GM18502 (cell line): Measurements from ENCODE around the gene CDH23.

Experiments
- ATAC-seq: cut with Tn5 transposase; IDR thresholded peaks from one replicate; pipeline ENCODE4 v1.9.1; 2021; ENCODE audit warnings: mild to moderate bottlenecking; ENCODE audit not compliant: unreplicated experiment, poor library complexity

CDH23 gene

DNA sequence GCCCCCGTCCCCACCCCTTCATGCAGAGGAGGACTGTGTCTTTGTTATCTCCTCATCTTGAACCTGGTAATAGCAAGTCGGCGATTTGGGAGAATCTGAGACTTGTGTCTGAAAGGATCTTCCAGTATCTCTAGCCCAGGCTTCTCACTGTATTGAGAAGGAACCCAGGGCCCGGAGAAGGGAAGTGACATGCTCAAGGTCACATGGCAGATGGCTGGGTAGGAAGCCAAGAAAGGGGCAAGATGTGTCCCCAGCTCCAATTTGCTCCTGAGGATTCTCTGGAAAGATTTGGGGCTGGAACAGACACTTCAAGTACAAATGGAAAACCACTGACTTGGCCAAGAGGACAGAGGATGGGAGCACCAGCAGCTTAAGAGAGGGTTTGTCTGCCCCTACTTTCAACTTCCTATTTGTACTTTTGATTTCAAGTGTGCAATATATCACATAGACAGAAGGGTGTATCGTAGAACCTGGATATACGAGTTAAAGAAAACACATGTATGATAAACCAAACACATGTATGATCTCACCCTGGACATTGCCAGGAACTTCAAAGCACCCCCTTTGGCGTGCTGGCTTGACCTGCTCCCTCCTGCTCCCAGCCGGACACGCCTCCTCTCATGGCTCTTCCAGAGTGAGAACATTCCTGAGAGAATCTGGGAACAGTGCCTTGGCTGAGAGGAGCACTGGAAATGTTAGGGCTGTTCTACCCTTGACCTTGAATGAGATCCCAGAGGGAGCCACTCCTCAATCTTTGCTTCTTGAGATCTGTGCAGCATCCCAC lies 79.7 kb downstream of the CDH23 start:
- no peak for ATAC-seq

DNA sequence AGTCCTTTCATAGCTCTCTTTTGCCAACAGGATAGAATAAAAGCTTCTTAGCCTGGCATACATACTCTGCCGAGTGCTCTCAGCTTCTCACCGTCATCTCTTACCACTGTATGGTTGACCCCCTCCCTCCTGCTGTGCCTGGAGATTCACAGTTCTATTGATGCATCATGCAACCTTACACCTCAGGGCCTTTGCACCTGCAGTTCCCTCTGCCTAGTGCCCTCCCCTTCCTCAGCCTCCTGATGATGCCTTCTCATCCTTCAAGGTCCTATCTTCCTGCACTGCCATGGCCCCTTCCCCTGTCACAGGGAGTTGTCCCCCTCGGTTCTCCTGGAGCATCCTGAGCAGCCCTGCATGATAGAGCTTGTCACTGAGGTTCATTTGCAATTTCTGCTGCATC lies 81.5 kb downstream of the CDH23 start:
- ATAC-seq: no peak

DNA sequence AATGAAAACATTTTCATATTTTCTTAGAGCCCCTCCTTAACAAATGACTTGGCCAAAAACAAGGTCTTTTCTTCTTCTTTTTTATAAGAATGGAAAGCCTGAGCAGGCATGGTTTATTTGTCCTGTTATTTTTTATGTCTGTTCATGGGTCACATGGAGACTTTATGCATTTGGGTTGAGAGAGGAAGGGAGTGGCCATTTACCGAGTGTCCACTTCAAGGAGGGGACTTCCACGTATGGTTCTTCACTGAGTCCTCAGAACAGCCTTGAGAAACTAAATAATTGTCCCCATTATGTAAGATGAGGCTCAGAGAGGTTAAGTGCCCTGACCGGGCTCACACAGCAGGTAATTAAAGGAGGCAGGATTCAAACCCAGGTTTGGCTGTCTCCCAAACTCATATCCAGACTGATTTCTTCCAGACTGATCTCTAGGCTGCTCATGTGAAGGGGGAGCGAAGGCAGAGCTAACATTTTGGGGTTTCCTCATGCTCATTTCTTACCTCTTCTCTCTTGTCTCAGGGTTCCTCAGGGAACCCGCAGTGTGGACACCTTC lies 82.2 kb downstream of the CDH23 start:
- ATAC-seq: no peak

DNA sequence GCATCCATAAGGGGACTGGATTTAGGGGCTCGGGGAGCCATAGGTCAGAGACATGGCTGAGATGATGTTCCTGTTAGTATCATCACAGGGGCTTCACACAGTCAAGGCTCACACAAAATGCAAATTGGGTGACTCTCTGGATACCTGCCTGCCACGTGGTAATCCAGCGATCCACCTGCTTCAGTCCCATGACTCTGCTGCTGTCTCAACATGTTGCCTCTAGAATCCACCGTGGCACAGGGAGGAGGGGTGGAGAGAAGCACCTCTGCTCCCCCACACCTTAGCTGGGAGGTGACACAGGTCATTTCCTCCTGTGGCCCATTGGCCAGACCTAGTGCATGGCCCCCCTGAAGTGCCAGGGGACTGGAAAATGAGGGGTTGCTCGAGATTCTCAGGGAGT lies 83.1 kb downstream of the CDH23 start:
- no peak for ATAC-seq

DNA sequence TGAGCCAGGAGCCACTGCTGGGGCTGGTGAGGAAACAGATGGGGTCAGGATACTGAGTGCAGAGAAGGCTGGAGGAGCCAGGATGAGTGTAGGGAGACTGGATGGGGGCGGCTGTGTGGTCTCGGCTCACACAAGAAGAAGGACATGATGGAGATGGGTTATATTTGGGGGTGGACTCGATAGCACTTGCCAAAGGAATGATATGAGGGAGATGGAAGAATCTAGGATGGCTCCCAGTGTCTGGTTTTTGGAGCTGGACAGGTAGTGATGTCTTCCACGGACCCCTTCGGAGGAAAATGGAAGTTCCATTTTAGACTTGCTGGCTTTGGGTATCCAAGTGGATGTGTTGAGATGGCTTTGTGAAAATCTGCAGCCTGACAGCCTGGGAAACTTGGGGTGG lies 83.9 kb downstream of the CDH23 start:
- ATAC-seq: no peak

DNA sequence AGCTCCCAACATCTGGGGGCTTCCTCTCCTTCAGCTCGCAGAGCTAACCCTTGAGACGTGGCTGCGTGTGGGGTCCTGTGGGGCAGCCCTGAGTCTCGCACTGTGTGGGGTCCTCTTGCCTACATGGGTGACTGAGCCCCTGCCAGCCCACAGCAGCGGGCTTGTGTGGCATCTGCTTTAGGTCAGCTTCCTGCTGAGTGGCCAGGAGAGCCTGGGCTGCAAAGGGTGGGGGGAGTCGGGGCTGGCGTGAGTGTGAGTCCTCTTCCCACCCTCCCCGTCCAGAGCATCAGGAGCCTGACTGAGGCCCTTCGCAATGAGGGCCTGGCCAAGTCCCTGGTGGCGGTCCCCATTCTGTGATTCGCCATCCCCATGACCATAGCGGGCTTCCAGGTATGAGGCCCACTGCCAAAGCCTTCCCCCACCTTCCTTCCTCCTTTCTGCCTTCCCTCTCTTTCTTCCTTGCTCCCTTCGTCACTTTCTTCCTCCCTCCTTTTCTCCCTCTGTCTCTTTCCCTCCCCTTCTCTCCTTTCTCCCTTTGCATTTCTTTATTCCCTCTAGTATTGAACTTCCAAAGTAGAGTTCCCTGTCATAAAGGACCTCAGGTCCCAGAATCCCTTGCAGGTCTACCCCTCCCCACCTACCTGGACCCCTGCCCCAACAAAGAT lies 85.2 kb downstream of the CDH23 start:
- ATAC-seq: no peak

DNA sequence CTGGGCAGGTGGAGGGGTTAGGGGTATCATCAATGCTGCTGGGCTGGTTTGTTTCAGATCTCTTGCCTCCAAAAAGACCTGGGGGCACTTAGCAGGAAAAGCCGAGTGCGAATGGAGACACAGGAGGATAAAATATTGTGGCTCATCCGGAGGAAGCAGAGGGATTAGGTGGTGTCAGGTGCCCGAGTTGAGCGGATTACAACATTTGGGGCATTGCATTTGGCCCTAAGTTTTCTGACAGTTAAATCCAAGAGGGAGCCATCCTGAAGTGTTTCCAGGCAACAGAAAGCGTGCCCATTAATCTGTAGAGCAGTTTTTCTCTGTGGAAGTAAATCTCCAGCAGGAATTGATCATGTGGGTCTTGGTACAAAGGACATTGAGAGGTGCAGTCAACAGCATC lies 85.9 kb downstream of the CDH23 start:
- no peak for ATAC-seq

DNA sequence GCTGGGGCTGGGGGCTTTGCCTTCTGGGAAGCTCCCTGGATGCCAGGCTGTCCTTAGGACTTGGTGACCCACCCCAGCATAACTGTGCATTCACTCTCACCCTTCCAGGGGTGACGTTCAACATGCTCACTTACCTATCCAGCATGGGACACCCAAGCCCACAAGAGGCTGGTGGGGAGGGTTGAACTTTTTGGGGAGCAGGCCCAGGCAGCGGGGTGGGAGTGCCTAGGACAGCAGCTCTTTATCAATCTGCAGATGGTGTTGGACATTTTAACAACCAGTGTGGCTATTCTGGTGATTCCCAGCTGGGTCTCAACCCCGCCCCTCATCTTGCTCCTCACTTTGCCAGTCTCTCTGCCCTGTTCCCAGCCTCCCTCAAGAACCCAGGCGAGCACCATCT lies 86.4 kb downstream of the CDH23 start:
- no peak for ATAC-seq

DNA sequence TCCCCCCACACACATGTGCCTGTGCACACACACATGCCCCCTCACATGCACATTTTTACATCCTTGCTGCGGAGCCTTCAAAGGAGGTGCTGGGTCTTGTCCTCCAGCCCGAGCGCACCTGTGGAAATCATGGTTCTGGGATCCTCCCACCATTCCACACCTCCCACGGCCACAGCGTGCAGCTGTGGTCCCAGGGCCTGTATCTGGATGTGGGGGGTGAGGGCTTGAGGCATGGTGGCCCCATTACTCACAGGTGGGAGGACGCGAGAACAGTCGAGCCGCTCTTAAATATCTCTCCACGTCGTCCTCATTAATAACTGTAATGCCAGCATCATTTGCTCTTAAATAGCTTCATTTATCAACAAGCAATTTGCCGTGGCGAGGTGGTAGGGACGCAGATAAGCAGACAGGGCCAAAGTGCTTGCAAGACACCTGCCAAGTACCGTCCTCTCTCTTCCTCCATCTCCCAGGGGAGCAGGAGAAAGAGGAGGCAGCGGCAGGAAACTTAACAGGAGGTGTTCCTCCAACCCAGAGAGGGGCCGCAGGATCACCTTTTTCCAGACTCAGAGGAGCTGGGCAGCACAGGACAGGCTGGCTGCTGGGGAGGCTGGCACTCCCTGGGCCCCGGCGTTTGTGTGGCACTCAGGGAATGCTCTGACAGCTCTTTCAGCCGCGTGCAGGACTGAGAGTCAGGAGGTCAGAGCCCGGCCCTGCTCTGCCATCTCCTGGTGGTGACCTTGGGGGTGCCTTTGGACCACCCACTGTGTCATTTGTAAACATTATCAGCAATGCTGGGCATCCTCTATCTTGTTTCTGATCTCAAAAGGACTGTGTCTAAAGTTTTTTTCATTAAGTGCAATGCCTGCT lies 87.4 kb downstream of the CDH23 start:
- no peak for ATAC-seq

DNA sequence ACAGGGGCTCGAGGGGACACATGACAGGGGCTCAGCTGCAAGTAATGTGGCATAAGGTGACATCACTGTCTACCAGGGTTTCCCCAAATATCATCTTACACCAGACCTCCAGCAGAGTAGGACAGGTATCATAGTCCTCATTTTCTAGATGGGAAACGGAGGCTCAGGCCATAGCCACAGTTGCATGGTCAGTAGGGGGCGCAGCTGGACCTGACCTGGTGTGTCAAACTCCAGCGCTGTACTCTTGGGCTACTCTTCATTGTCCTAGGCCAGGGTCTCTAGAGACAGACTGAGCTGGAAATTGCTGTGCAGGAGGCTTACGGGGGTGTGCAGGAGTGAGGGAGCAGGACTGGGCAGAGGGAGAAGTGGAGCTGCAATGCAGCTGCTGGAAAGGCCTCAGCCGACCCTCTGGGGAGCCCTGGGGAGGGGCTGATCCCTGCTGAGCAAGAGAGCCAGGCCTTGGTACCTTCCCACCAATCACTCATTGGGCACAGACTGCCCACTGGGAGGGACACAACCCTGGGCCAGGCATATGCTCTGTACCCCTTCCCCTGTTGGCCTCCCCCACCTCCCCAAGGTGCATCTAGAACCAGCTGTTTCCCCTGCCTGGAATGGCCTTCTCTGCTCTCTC lies 89.9 kb downstream of the CDH23 start:
- ATAC-seq: no peak

DNA sequence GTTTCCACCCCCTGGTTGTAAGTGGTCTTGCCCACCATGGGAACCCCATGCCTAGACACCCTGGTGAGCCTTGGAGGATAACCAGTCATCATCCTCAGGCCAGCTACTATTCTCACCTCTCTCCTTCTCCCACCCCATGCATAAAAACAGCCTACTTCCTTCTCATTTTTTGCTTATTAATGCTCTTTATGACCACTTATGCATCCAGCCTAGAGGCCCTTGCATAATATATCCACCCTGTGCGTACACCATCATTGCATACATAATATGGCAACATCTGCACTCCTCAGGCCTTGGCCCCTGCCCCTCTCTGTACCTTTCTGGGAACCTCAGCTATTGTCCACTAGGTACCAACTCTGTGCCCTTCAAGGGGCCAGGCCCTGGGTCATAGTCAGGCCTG lies 91.0 kb downstream of the CDH23 start:
- ATAC-seq: no peak

DNA sequence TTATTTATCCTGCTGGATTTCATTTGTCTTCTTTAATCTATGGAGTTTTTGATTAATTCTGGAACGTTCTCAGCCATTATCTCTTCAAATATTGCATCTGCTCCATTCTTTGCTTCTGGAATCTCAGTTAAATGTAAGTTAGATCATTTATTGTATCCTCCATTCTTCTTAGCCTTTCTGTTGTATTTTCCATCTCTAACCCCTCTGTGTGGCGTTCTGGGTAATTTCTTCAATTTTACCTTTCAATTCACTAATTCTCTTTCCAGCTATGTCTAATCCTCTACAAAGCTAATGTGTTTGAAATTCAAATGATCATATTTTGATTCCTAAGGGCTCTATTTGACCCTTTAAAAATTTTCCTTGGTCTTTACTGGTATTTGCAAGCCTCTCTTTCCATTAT lies 92.4 kb downstream of the CDH23 start:
- no peak for ATAC-seq

DNA sequence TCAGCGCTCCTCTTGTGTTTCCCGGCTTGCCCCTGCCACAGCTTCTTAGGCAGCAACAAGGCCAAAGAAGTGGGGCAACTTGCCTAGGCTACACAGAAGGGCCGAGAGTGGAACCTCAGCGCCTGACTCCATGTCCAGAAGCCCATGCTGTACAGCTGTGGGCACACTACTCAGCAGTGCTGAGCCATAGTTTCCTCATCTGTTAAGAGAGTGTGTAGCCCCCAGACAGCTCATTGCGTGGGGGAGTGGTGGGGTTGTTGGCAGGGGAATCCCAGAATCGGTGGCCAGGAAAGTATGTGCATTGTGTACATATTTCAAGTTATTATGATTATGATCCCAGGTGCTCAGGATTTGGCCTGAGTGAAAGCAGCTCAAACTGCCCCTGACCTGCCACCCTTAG lies 96.2 kb downstream of the CDH23 start:
- no peak for ATAC-seq

DNA sequence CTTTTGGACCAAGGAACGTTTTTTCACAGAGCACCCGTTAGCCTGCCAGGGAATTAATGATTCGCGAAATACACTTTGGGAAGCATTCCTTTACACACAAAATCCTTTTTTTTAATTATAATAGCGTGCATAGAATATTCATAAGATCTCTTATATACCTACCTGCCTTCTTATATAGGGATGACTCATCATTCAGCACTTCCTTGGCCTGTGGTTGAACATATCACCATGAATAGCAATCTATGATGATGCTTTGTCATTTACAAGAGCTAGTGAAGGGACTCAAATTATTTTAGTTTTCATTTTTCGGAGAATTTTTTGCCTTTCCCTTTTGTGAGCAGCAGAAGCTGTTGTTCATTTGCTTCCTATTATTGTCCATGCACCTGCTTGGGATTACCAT lies 97.0 kb downstream of the CDH23 start:
- ATAC-seq: no peak

DNA sequence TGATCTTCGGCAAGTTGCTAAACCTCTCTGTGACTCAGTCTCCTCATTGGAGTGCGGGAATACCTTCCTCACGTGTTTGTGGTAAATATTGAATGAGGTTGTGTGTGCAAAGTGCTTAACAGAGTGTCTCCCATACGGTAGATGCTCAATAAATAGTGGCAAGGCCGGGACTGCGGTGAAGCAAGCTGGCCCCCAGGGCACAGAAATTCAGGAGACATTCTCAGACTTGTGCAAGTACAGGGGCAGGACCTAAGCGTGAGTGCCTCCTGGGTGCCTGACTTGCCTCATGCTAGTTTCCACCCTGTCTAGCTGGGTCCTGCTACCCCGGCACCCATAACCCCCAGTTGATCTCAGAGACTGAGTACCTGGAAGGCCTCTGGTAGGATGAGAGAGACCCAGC lies 97.8 kb downstream of the CDH23 start:
- no peak for ATAC-seq

DNA sequence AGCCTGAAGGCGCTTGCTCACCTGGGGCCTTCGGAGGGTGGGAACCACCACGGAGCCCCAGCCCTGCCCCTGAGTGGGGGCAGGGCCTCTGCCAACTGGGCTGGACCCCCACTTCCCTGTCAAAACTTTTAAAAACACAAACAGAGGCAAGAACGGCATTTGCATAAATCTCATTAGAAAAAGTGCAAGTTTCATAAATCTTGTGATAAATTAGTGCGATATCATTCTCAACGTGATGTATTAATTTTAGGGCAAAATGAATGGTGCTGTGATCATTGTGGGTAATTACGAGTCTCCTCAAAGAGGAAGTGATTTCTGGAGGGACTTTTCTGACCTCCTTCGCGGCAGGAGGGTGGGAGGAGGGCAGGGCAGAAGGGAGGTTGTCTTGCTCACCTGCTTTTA lies 98.3 kb downstream of the CDH23 start:
- peak; percentile 71 for ATAC-seq

DNA sequence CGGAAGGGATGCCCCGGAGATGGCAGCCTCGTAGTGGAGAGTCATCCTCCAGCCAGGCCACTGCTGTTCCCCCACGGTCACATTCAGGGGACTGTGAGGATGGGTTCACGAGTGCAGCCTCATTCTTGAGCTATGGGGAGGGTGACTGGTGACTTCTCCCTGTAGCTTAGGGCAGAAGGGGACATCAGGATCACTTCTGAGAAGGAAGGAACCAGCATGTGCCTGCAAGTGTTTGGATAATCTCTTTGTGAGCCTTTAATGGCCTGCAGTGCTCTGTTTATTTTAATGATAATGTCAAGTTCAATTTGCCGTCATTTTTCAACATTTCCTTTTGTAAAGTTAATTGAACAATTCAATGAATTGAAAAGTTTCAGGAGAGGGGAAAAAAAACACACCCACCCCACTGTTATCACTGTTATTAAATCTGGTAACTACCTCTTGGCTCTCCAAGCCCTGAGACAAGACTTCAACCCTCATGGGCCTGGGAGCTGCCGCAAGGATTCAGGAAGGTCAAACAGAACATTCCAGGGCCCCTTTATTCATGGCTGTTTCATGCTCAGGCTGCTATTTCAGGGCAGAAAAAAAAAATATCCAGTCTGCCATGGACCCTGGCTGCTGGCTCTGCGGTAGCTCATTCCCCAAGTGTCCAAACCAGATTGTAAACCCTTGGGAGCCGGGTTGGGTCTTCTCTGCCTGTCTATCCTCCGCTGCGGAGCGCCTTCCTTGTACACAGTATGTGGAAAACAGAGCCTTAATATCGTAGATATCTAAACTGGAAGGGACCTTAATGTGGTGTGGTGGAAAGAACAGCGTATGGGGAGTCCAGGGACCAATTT lies 100.4 kb downstream of the CDH23 start:
- no peak for ATAC-seq

DNA sequence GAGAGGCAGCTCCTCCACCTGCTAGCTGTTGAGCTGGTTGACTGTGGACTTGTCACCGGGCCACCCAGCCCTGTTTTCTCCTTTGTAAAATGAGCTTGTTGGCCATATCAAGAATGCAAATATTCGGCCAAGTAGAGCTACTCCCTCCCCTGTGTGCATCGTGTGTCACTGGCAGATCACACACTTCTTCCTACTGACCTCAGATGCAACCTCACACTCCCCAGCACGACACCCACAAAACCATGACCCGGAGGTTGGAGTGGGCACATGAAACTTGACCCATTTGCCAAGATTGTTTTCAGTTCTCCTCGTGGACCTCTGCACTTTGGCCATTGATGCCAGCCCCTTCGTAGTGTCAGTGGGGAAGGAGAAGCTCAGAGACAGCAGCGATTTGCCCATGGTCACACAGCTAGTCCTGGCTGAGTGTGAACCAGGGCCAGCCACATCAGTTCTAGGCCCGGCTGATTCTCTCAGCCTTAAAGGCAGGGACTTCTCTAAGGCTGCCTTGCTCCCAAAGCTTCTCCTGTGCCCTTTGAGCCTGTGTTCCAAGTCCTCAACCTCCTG lies 101.1 kb downstream of the CDH23 start:
- ATAC-seq: no peak

DNA sequence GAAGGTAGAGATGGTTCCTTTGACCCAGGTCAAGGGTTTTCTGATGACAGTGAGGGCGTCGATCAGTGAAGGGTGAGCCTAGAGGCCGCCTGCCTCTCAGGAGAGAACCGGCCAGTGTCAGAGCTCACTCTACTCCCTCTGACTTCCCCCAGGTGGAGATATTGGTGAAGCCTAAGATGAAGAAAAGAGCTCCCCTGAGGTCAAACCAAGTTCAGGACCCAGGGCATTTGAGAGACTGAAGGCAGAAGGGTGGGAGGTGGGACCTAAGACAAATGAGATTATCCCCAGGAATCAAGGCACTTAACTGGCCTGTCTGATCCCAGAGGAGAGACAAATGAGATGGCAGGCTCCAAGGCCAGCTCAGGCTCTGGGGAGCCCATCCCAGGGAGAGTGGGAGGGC lies 104.7 kb downstream of the CDH23 start:
- ATAC-seq: no peak
